ENCODE data around the gene SOD1.

DNA sequence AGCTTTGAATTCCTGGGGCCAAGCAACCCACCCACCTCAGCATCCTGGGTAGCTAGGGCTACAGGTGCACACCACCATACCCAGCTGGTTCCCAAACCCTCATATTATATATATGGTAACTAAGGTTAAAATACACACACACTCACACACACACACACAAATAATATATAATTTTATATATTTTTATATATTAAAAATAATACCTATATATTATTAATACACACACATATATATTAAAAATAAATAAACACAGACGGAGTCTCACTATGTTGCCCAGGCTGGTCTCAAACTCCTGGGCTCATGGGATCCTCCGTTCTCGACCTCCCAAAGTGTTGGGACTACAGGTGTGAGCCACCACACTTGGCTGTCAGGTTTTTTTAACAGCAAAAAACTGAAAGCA is 40.5 kb downstream of the SOD1 start:
- TF ChIP-seq, protein P1, sequence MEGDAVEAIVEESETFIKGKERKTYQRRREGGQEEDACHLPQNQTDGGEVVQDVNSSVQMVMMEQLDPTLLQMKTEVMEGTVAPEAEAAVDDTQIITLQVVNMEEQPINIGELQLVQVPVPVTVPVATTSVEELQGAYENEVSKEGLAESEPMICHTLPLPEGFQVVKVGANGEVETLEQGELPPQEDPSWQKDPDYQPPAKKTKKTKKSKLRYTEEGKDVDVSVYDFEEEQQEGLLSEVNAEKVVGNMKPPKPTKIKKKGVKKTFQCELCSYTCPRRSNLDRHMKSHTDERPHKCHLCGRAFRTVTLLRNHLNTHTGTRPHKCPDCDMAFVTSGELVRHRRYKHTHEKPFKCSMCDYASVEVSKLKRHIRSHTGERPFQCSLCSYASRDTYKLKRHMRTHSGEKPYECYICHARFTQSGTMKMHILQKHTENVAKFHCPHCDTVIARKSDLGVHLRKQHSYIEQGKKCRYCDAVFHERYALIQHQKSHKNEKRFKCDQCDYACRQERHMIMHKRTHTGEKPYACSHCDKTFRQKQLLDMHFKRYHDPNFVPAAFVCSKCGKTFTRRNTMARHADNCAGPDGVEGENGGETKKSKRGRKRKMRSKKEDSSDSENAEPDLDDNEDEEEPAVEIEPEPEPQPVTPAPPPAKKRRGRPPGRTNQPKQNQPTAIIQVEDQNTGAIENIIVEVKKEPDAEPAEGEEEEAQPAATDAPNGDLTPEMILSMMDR (IDR thresholded peaks at IDR 0.05): no peak
- TF ChIP-seq EZH2 (IDR thresholded peaks at IDR 0.05; ENCODE audit: borderline replicate concordance, insufficient read depth, low read depth, low read length, poor library complexity, severe bottlenecking): no peak
